ENCODE measurements around the gene CEP95. TPM values are rescaled to one million over a fixed set of nuclear protein-coding genes. Genes with fewer than 3 reads are reported as not detected.

CEP95 gene
- total and polyA plus RNA-seq, 2 of the 13 experiments (the other 11 are each of a cell fraction or from before 2014, with no cell fraction given) = 65.9 to 68.8 TPM

GRCh38 chr17:64496786-64497564, 9.8 kb upstream of the CEP95 start, which contains the start of gene POLG2 (continued):
- TF ChIP-seq MLXIP (CRISPR knock-in tag; IDR thresholded peaks at IDR 0.05; ENCODE audit: borderline replicate concordance) (no peak), MED13 (CRISPR knock-in tag; IDR thresholded peaks at IDR 0.05) (no peak), MAFF (IDR thresholded peaks at IDR 0.05; ENCODE audit: low read depth, low read length) (no peak; the same call in 1 of the 2 replicates), GATA4 (IDR thresholded peaks at IDR 0.05; ENCODE audit: borderline replicate concordance, low read depth) (peak; percentile 78), SP2 (CRISPR knock-in tag; IDR thresholded peaks at IDR 0.05) (peak; percentile 70), E2F1 (CRISPR knock-in tag; IDR thresholded peaks at IDR 0.05) (peak; percentile 22; the same call in 1 of the 2 replicates), MED8 (CRISPR knock-in tag; IDR thresholded peaks at IDR 0.05; ENCODE audit: insufficient replicate concordance) (peak; percentile 93), ZNF740 (CRISPR knock-in tag; IDR thresholded peaks at IDR 0.05) (no peak), ZNF546 (CRISPR knock-in tag; conservative IDR thresholded peaks at IDR 0.05) (peak; percentile 95), ZMYM3 (CRISPR knock-in tag; IDR thresholded peaks at IDR 0.05) (no peak; the same call in 1 of the 2 replicates), SKIL (CRISPR knock-in tag; IDR thresholded peaks at IDR 0.05; ENCODE audit: borderline replicate concordance) (peak; percentile 56), CBX2 (IDR thresholded peaks at IDR 0.05; ENCODE audit: low read depth, low read length) (no peak), CBX2 (CRISPR knock-in tag; IDR thresholded peaks at IDR 0.05; ENCODE audit: low read depth) (peak; percentile 53; the same call in 1 of the 2 replicates), PRDM4 (CRISPR knock-in tag; IDR thresholded peaks at IDR 0.05; ENCODE audit: borderline replicate concordance) (no peak), MAZ (IDR thresholded peaks at IDR 0.05; ENCODE audit: borderline replicate concordance, low read depth, low read length) (peak; percentile 91; the same call in 1 of the 2 replicates), MAZ (CRISPR knock-in tag; IDR thresholded peaks at IDR 0.05; ENCODE audit: low read depth) (peak; percentile 52; the same call in 1 of the 2 replicates), ZBTB14 (CRISPR knock-in tag; IDR thresholded peaks at IDR 0.05) (no peak), ZNF83 (CRISPR knock-in tag; IDR thresholded peaks at IDR 0.05; ENCODE audit: borderline replicate concordance) (peak; percentile 97; the same call in 1 of the 2 replicates)

Data from HepG2 (cell line).